IPS-15b (cell line): ENCODE results near the gene S100A16.
A peak's percentile ranks its signal among the peaks of the same experiment; 100 is the strongest.

ENCODE experiments used
- H3K27me3 ChIP-seq: one replicate; pipeline ENCODE4 v1.6.1; 2013; ENCODE audit warnings: low read length; ENCODE audit not compliant: control insufficient read depth, insufficient read depth
- H3K36me3 ChIP-seq: one replicate; pipeline ENCODE4 v1.6.1; 2013; ENCODE audit warnings: low read length; ENCODE audit not compliant: control insufficient read depth, insufficient read depth
- H3K4me1 ChIP-seq: one replicate; pipeline ENCODE4 v1.6.1; 2013; ENCODE audit warnings: mild to moderate bottlenecking, low read length; ENCODE audit not compliant: control insufficient read depth, insufficient read depth
- H3K4me3 ChIP-seq: one replicate; pipeline ENCODE4 v1.5.1; 2013; ENCODE audit warnings: low read depth, low read length
- H3K9ac ChIP-seq: one replicate; pipeline ENCODE4 v1.6.1; 2013; ENCODE audit warnings: low read depth, mild to moderate bottlenecking, low read length
- H3K9me3 ChIP-seq: one replicate; pipeline ENCODE4 v1.6.1; 2013; ENCODE audit warnings: mild to moderate bottlenecking, low read length; ENCODE audit not compliant: control insufficient read depth, insufficient read depth

S100A16 gene

GRCh38 chr1:153612755-153613331 is at the start of gene S100A16:
S100A16 (minus strand) TSS chr1:153613137; CDS start chr1:153608151, 4,986 bp downstream.
- Histone ChIP-seq H3K9me3 (no peaks in the 10 kb centered on the region), H3K4me1 (peaks cover 8% of the 10 kb centered on the region)

GRCh38 chr1:153662269-153662668 is 49.3 kb upstream of the S100A16 start:
- Histone ChIP-seq H3K36me3 (peaks cover 56% of the 10 kb centered on the region), H3K9ac (no peak overlapping the region), H3K4me1 (peaks cover 2% of the 10 kb centered on the region), H3K27me3 (no peaks in the 10 kb centered on the region), H3K4me3 (no peak overlapping the region), H3K9me3 (no peaks in the 10 kb centered on the region)

More at GRCh38 chr1:153612755-153613331, at the start of gene S100A16:
- Histone ChIP-seq H3K36me3 (no peaks in the 10 kb centered on the region), H3K4me3 (peak within 1 kb of the TSS; percentile 16), H3K27me3 (no peaks in the 10 kb centered on the region), H3K9ac (peak within 1 kb of the TSS; percentile 37)

- H3K36me3 ChIP-seq: peaks cover 46% of the 10 kb centered on the region
- H3K4me3 ChIP-seq: no peak overlapping the region
- peaks cover 2% of the 10 kb centered on the region for H3K4me1 ChIP-seq
- no peak overlapping the region for H3K9ac ChIP-seq
- H3K9me3 ChIP-seq: no peaks in the 10 kb centered on the region
- no peaks in the 10 kb centered on the region for H3K27me3 ChIP-seq
These were observed 48.3 kb upstream of the S100A16 start for GRCh38 chr1:153661111-153661708.

- Histone ChIP-seq H3K4me3 (peak overlapping the region; percentile 86), H3K9me3 (no peaks in the 10 kb centered on the region), H3K27me3 (no peaks in the 10 kb centered on the region), H3K4me1 (peaks cover 2% of the 10 kb centered on the region), H3K9ac (no peak overlapping the region), H3K36me3 (peaks cover 34% of the 10 kb centered on the region)
These were observed 46.7 kb upstream of the S100A16 start for GRCh38 chr1:153659656-153660055.

- peaks cover 31% of the 10 kb centered on the region for H3K36me3 ChIP-seq
- peak overlapping the region; percentile 86 for H3K4me3 ChIP-seq
- H3K27me3 ChIP-seq: no peaks in the 10 kb centered on the region
- H3K4me1 ChIP-seq: peaks cover 2% of the 10 kb centered on the region
- H3K9ac ChIP-seq: peak overlapping the region; percentile 54
- no peaks in the 10 kb centered on the region for H3K9me3 ChIP-seq
These were observed 46.2 kb upstream of the S100A16 start for GRCh38 chr1:153659175-153659534.

- H3K27me3 ChIP-seq: no peaks in the 10 kb centered on the region
- H3K9ac ChIP-seq: peak within 1 kb of the TSS; percentile 54
These were observed 45.6 kb upstream of the S100A16 start, which contains the start of gene SNAPIN for GRCh38 chr1:153658400-153659174. SNAPIN (plus strand) TSS chr1:153658703; CDS start chr1:153658744, 41 bp downstream.

GRCh38 chr1:153655333-153655732 is 42.4 kb upstream of the S100A16 start:
- H3K4me3 ChIP-seq: no peak overlapping the region
- H3K36me3 ChIP-seq: peaks cover 5% of the 10 kb centered on the region
- H3K9me3 ChIP-seq: no peaks in the 10 kb centered on the region
- no peak overlapping the region for H3K9ac ChIP-seq
- no peaks in the 10 kb centered on the region for H3K27me3 ChIP-seq
- peaks cover 2% of the 10 kb centered on the region for H3K4me1 ChIP-seq

More at GRCh38 chr1:153658400-153659174, 45.6 kb upstream of the S100A16 start, which contains the start of gene SNAPIN:
- Histone ChIP-seq H3K9me3 (no peaks in the 10 kb centered on the region), H3K36me3 (peaks cover 27% of the 10 kb centered on the region), H3K4me3 (peak within 1 kb of the TSS; percentile 86), H3K4me1 (peaks cover 2% of the 10 kb centered on the region)

GRCh38 chr1:153652805-153653500 is 40.0 kb upstream of the S100A16 start:
- Histone ChIP-seq H3K9ac (no peak overlapping the region), H3K9me3 (no peaks in the 10 kb centered on the region), H3K4me1 (no peaks in the 10 kb centered on the region), H3K27me3 (no peaks in the 10 kb centered on the region), H3K4me3 (no peak overlapping the region), H3K36me3 (no peaks in the 10 kb centered on the region)

GRCh38 chr1:153651771-153652170 is 38.8 kb upstream of the S100A16 start:
- Histone ChIP-seq H3K9me3 (no peaks in the 10 kb centered on the region), H3K4me3 (no peak overlapping the region), H3K36me3 (no peaks in the 10 kb centered on the region), H3K9ac (no peak overlapping the region), H3K4me1 (peaks cover 3% of the 10 kb centered on the region), H3K27me3 (no peaks in the 10 kb centered on the region)

GRCh38 chr1:153649863-153650235 is 36.9 kb upstream of the S100A16 start:
- H3K27me3 ChIP-seq: no peaks in the 10 kb centered on the region
- H3K36me3 ChIP-seq: peaks cover 13% of the 10 kb centered on the region

GRCh38 chr1:153649137-153649862 is 36.4 kb upstream of the S100A16 start:
- H3K36me3 ChIP-seq: peaks cover 13% of the 10 kb centered on the region
- no peaks in the 10 kb centered on the region for H3K27me3 ChIP-seq
- H3K4me3 ChIP-seq: no peak overlapping the region
- H3K9me3 ChIP-seq: no peaks in the 10 kb centered on the region
- H3K4me1 ChIP-seq: peaks cover 3% of the 10 kb centered on the region
- H3K9ac ChIP-seq: no peak overlapping the region

More at GRCh38 chr1:153649863-153650235, 36.9 kb upstream of the S100A16 start:
- Histone ChIP-seq H3K9ac (no peak overlapping the region), H3K4me1 (peaks cover 3% of the 10 kb centered on the region), H3K4me3 (no peak overlapping the region), H3K9me3 (no peaks in the 10 kb centered on the region)
